ENCODE data around the gene PTPN18.

The PTPN18 gene

DNA sequence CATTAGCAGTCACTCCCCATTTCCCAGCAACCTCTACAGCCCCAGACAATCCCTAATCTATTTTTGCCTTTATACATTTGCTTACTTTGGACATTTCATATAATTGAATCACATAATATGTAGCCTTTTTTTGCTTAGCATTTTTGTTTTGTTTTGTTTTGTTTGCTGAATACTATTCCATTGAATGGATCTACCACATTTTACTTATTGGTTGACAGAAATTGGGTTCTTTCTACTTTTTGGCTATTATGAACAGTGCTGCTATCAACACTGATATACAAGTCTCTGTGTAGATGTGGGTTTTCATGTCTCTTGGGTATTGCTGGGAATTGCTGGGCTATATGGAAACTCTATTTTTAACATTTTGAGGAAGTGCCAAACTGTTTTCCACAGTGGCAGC lies 7.6 kb downstream of the PTPN18 start:
- in situ Hi-C loops (cut with MboI; ENCODE audit: low sequenced_read_pairs), result no loop called here

- in situ Hi-C loops (cut with MboI; ENCODE audit: low sequenced_read_pairs), result no loop called here
Observed at GRCh38 chr2:130365075-130365474, 9.2 kb downstream of the PTPN18 start.

- in situ Hi-C loops (cut with MboI; ENCODE audit: low sequenced_read_pairs), result no loop called here
Observed at GRCh38 chr2:130365963-130366362, 10.1 kb downstream of the PTPN18 start.

- in situ Hi-C loops (cut with MboI; ENCODE audit: low sequenced_read_pairs), result no loop called here
Observed at GRCh38 chr2:130366720-130367119, 10.9 kb downstream of the PTPN18 start.

DNA sequence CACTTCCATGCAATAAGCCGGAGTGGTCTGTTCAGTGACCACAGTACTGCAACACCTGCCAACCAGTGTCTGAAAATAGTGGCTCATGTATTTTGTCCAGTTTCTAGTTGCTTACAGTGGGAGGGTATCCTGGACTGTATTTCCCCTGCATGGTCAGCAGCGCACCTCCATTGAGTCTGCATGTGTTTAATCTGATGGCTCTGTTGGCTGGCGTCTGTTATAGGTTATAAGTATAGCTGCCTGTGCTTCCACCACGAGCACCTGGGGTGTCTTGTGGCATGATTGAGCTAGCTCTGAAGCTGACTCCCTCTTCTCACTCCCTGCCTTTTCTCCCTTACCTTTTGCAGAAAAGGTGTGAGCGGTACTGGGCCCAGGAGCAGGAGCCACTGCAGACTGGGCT lies 12.9 kb downstream of the PTPN18 start:
- in situ Hi-C loops (cut with MboI; ENCODE audit: low sequenced_read_pairs), result no loop called here

- in situ Hi-C loops (cut with MboI; ENCODE audit: low sequenced_read_pairs), result no loop called here
Observed at GRCh38 chr2:130369311-130369964, 13.6 kb downstream of the PTPN18 start.

DNA sequence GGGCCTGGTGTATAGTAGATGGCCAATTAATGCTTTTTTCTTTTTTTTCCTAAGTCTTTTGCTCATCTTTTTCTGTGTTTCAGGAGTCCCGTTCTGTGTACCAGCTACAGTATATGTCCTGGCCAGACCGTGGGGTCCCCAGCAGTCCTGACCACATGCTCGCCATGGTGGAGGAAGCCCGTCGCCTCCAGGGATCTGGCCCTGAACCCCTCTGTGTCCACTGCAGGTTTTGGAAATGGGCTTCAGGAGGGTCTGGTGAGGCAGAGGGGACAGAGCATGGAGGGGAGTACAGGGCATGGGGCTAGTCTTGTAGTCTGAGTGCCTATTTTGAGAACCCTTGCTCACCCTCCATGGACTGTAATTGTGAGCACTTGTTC lies 14.1 kb downstream of the PTPN18 start:
- in situ Hi-C loops (cut with MboI; ENCODE audit: low sequenced_read_pairs), result no loop called here

DNA sequence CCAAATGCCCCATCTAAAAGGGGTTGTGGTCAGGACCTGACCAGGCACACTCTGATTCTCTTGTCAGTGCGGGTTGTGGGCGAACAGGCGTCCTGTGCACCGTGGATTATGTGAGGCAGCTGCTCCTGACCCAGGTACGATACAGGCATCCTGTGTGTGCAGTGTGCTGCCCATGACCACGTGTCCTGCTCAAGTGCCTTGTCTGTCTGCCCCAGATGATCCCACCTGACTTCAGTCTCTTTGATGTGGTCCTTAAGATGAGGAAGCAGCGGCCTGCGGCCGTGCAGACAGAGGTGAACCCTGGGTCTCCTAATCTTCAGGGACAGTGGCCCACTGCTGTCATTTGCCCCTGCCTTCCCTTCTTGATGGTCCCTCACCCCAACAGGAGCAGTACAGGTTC lies 14.6 kb downstream of the PTPN18 start:
- in situ Hi-C loops (cut with MboI; ENCODE audit: low sequenced_read_pairs), result no loop called here

GRCh38 chr2:130371723-130372054 lies 15.8 kb downstream of the PTPN18 start:
- in situ Hi-C loops (cut with MboI; ENCODE audit: low sequenced_read_pairs), result no loop called here

DNA sequence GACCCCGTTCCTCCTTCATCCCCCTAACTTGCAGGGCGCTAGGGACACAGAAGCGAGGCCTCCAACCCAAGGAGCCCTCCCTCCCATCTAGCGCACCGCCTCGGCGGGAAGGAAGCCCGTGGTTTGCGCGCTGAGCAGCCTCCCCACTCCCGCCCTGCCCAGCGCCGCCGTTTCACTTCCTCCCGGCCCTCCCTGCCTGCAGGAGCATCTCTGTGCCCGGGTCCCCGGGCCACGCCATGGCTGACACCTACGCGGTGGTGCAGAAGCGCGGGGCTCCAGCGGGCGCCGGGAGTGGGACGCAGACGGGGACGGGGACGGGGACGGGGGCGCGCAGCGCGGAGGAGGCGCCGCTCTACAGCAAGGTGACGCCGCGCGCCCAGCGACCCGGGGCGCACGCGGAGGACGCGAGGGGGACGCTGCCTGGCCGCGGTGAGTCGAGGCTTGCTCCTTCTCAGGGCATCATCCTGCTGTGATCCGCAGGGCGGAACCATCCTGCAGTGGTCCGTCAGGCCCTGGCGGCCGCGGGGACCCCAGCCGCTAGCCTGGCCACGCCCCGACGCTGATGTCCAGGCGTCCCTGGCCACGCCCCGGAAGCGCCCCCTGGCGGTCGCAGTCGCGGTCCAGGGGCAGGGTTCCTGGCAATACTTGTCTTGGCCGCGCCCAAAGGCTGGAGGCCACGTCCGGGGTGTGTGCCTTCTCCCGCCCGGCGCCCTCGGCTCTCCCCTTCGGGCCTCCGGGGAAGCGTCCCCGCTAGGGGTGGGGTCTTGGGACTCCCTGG lies 16.4 kb downstream of the PTPN18 start:
- in situ Hi-C loops (cut with MboI; ENCODE audit: low sequenced_read_pairs), result no loop called here

DNA sequence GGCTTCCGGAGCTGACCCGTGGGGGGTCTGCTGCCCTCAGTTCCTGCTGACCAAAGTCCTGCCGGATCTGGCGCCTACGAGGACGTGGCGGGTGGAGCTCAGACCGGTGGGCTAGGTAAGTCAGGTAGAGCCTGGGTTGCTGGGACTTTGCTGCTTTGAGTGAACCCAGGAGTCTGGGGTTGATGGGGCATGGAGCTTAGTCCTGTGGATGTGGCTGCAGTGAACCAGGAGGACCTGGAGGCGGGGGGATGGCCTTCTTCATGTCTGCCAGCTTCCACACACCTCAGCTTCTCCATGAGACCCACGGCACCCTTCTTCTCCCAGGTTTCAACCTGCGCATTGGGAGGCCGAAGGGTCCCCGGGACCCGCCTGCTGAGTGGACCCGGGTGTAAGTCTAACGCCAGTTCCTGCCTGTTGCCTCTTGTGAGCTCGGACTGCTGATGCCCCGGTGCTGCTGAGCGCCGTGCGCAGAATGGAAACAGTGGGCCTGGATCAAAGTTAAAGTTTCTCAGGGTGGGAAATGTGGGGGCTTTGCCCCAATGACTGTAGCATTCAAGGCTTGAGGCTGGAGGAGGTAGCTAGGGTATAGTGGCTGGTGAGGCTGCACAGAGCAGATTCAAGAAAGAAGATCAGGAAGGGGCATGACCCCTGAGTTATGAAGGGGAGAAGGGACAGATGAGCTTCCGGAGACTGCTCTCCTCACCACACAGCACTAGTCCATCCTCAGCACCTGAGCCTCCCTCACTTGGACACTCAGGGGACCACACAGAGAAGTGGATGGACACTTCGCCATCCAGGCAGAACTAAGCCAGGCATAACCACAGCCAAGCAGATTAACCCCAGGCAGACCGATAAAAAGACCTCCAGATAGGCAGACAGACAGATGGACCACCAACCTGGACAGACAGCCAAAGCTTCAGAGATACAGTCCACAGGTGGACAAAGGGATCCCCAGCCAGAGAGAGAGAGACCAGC lies 17.3 kb downstream of the PTPN18 start:
- in situ Hi-C loops (cut with MboI; ENCODE audit: low sequenced_read_pairs), result no loop called here

GRCh38 chr2:130373808-130374365 lies 18.0 kb downstream of the PTPN18 start:
- in situ Hi-C loops (cut with MboI; ENCODE audit: low sequenced_read_pairs), result no loop called here

- in situ Hi-C loops (cut with MboI; ENCODE audit: low sequenced_read_pairs), result no loop called here
Observed at GRCh38 chr2:130374587-130375290, 18.9 kb downstream of the PTPN18 start.

DNA sequence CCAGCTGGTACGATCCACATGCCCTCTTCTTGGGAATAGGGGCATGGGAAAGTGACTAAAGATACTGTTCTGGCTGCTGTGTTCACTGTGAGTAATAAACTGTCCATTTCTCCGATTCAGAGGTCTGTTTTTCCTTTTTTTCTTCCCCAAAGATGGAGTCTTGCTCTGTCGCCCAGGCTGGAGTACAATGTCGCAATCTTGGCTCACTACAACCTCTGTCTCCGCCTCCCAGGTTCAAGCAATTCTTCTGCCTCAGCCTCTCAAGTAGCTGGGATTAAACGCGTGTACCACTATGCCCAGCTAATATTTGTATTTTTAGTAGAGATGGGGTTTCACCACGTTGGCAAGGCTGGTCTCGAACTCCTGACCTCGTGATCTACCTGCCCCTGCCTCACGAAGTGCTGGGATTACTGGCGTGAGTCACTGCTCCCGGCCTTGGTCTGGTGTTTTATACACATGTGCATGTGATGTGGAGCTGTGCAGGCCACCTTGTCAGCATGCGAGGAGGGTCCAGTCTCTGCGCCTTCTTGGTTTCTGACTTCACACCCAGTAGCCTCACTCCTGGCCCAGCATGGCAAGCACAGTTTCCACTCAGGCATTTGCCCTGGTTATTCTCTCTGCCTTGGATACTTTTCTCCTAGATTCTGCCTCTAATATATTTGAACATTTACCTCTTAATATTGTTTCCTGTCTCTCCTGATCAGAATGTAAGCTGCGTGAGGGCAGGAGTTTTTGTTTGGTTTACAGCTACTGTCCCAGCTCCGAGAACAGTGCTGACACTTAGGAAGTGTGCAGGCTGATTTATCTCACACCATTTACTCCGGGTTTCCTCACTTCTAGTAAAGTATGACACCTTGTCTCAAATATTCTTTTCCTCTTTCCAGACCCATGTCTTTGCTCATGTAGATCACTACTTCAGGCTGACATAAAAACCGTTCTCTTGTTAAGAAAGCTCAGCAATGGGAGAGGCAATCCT lies 19.7 kb downstream of the PTPN18 start:
- in situ Hi-C loops (cut with MboI; ENCODE audit: low sequenced_read_pairs), result no loop called here

GRCh38 chr2:130376433-130377293 lies 20.8 kb downstream of the PTPN18 start:
- in situ Hi-C loops (cut with MboI; ENCODE audit: low sequenced_read_pairs), result no loop called here

GRCh38 chr2:130377491-130377890 lies 21.6 kb downstream of the PTPN18 start:
- in situ Hi-C loops (cut with MboI; ENCODE audit: low sequenced_read_pairs), result no loop called here

DNA sequence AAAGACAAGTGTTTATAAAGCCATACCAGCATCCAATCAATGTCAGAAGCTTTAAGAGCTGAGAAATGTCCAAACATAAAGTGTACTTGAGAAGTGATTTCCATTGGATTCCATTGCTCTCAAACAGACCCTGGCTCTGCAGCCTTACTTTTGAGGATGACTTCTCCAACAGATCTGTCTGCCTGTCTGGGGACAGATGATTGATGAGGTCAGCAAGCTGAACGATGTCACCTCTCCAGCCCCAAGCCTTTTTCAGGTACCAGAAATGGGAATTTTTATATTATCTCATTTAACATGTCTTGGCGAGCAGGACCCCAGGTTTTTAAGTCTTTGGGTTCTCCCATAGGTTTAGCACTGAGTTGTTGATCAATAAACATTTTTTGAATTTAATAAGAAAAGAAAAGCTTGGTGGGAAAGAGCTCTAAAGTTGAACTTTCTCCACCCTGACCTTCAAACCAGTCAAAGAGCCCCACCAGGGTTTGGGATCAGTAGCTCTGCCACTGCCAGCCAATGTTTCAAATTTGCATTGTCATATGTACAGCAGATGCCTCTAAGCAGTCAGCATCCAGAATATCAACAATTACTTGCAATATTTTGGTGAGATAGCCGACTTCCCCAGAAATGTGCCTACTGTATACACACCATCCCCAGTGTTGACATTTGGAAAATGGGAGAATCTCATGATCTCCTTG lies 22.5 kb downstream of the PTPN18 start:
- in situ Hi-C loops (cut with MboI; ENCODE audit: low sequenced_read_pairs), result no loop called here

DNA sequence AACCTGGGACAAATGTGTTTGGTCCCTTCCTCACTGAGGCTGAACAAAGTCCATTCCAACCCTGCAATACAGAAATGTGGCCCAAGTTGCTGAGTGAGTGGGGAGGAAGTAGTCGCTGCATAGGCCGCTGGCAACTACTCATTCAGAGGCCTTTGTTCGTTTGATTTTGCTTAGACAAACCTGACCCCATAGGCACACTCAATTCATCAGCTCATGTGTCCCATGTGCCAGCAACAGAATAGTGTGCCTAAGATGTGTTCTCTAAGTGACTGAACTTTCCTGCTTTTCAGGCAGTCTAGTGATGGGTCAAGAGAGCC lies 23.0 kb downstream of the PTPN18 start:
- in situ Hi-C loops (cut with MboI; ENCODE audit: low sequenced_read_pairs), result no loop called here

Measured in HL-60/S4 (cell line).